CD4-positive, alpha-beta T cell treated with Interleukin-1 beta for 1 hour (primary cell): ENCODE data around the gene CELA3B.
"Not testable (repeated sequence)": the region's sequence is repeated elsewhere in the genome, so short reads cannot be mapped to it uniquely, and the experiment has no call there.

Source experiments
- DNase-seq, 2 donors: peaks; one replicate each; pipeline ENCODE4 v3.0.0-alpha.2; 2020 to 2022

The CELA3B gene, protein sequence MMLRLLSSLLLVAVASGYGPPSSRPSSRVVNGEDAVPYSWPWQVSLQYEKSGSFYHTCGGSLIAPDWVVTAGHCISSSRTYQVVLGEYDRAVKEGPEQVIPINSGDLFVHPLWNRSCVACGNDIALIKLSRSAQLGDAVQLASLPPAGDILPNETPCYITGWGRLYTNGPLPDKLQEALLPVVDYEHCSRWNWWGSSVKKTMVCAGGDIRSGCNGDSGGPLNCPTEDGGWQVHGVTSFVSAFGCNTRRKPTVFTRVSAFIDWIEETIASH

DNA sequence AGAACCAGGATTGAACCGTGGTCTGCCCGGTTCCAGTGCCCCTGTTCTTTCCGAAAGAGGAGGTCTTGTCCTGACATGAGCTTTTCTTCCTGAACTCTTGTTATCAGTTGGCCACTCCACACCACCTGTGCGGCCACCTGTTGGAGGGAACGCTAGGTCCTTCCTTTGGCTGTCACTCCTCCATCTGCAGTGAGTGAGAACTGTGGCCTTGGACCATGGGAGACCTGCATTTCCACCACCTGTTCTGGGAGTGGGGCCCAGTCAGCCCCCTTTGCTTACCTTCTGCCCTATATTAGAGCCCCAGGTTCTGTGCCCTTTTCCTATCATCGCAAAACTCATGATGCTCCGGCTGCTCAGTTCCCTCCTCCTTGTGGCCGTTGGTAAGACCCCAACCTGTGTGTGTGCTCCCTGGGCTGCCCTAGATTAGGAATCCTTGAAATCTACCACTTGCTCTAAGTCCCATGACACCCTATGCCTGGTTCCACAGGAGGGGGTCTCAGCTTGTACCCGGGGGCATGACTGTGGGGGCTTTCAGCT, at the start of gene CELA3B:
TSS of gene CELA3B (plus strand) at position 320 of the 537 bp plus-strand sequence. CDS start at position 338, 18 bp downstream.
- DNase-seq: not testable (repeated sequence)

DNA sequence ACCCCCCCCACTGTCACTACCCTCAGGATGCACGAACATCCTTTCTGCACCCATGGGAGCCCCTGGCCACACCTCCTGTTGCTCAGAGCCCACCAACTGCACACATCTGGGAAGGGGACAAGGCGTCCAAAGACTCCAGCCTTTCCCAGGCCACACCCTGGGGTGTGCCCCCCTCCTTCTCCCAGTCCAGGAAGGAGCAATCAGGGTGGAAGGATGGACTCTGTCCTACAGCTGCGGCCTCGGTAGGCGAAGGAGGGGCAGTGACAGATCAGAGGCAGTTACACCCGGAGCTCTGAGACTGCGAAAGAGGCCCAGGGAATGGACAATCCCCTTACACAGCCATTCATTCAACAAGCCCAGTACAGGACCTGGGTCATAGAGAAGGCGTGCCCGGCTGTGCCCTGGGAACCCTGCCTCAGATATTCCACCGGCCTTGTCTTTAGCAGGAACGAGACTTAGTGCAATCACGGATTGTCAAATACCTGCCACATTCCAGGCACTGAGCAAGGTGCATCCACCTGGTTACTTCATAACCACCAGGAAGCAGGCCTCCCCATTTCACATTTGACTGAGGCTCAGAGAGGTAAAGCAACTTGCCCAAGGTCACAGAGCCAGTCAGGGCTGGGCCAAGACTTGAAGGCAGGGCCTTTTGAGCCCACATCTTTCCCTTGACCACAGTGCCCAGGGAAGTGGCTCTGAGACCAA, 49.1 kb upstream of the CELA3B start:
- no peak for DNase-seq

DNA sequence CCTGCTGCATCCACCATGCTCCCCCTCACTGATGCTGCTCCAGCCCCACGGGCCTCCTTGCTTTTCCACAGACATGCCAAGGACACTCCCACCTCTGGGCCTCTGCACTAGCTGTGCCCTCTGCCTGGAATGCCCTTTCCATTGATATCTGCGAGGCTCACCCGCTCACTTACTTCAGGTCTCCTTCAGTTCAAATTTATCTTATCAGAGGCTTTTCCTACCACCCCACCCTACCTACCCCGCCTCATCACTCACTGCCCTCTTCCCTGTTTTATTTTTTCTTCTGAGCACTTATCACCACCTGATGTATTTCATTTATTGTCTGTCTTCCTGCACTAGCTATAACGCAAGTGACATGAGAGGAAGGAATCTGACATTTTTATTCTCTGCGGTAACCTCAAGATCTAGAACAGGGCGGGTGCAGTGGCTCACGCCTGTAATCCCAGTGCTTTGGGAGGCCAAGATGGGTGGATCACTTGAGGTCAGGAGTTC, 46.7 kb upstream of the CELA3B start:
- no peak for DNase-seq

DNA sequence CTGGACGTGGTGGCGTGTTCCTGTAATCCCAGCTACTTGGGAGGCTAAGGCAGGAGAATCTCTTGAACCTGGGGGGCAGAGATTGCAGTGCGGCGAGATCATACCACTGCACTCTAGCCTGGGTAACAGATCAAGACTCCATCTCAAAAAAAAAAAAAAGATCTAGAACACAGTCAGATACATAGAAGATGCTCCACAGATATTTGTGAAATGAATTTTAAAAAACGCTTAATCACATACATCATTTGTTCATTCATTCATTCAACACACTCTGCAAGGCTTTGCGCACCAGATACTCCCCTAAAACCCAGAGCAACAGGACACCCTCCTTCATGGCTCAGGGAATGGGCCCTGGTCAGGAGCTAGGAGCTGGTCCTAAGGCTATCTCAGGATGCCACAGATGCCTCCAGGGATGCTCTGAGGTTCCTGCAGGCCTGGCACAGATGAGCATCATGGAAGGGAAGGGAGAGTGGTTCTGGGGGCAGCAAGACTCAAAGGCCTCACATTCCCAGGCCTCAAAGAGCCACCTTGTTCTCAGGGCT, 46.1 kb upstream of the CELA3B start:
- no peak for DNase-seq

DNA sequence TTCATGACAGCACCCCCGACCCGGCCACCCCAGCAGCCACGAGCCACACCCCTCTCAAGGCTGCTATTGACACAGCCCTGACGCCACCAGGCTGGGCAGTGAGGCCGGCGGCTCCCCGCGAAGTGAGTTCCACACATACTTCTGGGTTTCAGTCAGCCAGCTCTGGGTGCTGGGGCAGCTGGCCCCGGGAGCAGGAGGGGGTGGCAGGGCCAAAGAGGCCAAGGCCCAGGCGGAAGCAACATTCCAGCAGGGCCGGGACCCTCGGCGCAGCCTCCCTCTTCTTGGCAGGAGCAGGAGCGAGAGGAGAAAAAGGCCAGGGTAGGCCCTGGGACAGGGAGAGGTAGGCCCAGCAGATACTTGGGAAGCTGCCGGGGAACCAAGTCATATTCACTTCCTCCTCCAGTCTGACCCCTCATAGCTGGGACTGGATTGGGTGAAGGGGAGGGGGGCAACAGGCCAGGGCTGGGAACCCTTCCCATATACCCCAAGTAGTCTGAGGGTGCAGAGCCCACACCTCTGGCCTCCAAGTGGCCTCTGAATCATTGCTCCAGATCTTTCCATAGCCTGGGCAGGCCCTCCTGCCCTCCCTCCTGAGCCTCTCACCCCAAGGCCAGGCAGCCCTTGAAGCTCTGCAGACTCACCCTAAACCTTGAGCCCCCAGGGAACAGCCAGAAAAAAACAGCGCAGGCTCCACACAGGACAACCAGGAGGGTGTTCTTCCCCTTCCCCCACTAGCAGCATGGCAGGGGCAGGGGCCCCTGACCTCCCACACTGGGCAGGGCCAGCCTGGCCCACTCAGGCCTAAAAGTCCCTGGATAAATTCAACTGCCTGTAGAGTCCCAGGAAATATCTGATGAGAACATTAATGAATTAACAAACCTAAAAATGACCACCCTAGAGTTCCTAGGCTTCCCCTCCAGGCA, 45.4 kb upstream of the CELA3B start:
- no peak for DNase-seq

DNA sequence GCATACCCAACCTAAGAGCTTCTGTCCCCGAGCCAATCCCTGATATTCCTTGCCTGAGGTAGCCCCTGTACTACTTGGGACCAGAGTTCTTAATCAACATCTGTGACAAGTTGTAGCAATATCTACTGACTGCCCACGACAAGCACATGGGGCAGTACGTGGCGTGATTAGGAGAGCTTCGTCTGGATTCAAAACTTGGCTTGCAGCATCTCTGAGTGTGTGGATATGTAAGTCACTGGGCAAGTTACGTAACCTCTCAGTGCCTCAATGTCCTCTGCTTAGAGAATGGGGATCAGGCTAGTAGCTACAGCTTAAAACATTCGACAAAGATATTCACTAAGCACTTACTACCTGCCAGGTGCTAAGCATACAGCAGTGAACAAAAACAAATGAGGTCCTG, 44.7 kb upstream of the CELA3B start:
- no peak for DNase-seq

DNA sequence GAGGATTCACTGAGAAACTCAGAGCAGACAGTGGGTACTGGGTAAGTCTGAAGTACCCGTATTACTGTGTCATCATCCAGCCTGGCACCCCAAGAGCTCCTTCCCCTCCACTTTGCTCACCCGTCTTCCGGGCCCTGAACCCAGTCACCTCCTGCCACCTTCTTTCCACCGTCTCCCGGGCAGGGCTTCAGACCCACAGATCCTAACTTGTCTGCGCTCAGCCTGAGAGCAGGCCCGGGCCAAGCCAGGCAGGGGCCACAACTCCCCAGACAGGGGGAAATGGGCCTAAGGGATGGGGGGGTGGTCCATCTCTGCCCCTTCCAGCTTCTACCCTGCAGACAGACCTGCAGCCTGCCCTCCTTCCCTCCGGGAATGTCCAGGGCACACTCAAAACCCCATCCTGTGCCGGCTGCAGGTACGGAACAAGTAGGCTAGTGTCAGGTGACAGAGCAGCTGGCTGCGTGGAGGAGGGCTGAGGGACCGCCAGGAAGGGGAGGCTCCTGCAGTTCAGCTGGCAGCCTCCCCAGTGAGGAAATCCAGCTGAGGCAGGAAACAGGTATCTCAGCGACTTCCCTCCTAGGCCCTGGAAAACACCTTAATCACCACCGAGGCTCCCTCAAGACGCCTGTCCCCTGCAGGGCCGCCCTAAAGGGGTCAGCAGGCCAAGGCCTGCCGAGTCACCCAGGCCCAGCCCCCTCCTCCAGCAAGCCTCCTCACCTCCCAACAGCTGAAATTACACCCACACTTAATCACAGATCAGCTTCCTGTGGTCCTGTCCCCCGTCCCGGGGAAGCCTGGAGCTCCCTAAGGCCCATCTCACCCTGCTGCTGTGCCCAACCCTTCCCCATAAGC, 43.2 kb upstream of the CELA3B start:
- no peak for DNase-seq

DNA sequence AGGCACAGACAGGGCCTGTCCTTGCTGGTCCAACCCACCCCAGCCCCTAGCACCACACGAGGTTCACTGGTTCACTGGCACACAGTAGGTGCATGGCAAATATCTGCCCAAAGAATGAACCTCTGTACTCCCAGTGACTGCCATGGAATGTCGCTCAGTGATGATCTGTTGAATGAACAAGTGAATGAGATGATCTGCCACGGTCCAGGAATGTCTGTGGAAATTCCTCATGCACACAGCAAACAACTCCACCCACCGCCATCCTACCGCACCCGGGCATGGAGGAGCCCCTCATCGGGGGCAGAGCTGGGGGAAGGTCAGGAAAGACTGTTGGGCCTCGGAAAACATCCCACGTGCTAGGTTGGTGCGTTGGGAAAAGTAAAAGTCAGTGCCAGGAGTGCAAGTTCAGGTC, 41.4 kb upstream of the CELA3B start:
- no peak for DNase-seq

DNA sequence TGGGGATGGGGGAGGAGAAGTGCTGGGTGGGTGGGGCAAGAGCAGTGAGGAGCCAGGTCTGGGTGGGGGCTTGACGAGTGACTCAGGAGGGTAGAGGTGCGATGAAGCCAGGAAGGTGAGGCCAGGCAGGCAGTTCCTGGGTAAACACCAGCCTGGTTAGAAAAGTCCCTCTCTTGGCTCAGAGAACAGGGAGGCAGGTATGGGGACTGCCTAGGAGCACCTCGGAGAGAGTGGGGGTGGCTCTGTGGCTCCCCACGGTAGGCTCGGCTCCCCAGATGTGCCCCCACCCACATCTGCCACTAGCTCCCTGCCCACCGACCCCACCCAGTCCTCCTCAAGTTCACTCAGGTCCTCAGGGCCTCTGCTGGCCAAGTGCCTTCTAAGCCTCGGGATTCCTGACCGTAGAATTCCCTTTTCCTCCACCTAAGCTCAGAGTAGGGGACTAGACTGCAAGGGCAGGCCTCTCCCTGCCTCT, 40.9 kb upstream of the CELA3B start:
- no peak for DNase-seq

DNA sequence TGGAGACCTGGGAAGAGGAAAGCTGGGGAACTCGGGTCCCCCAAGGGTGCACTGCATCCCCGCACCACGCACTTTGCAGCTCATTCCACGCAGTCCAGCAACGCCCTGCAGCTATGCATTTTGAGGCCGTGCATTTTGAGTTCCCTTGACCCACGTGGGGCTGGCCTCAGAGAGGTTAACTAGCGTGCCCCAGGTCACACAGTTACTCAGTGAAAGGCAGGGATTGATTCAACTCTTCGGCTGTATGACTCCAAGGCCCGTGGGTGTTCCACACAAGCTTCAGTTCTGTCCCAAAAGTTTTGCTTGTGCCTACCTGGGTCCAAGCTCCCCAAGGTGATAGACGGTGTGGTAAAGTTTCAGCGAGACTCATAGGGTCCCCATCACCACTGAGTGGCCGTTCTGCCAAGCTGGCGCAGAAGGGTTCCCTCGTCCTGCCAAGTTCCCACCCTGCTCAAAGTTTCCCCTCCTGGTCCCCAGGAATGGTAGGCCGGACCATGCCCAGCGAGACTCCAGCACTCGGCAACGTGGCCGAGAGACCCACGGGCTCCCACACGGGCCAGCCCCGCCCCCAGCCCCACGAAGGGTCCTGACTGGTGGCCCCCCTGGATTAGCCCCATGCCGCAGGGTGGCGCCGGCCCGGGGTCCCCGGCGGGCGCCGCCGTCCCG, 40.3 kb upstream of the CELA3B start:
- DNase-seq: no peak

DNA sequence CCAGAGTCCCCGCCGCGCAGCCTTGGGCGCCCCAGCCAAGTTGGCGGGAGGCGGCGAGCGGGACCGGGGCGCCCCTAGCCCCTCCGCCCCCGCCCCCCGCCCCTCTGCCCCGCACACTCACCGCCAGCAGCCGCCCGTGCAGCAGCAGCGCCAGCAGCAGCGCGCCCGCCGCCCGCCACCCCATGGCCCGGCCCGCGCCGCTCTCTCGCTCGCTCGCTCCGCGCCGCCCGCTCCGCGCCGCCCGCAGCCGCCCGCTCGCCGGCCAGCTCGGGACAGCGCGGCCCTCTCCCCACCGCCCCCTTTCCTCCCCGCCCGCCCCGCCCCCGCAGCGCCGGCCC, 39.8 kb upstream of the CELA3B start, which contains the start of gene HSPG2:
TSS of gene HSPG2 (minus strand) at position 277 of the 338 bp plus-strand sequence. CDS start at position 184, 93 bp downstream.
- DNase-seq: no peak

DNA sequence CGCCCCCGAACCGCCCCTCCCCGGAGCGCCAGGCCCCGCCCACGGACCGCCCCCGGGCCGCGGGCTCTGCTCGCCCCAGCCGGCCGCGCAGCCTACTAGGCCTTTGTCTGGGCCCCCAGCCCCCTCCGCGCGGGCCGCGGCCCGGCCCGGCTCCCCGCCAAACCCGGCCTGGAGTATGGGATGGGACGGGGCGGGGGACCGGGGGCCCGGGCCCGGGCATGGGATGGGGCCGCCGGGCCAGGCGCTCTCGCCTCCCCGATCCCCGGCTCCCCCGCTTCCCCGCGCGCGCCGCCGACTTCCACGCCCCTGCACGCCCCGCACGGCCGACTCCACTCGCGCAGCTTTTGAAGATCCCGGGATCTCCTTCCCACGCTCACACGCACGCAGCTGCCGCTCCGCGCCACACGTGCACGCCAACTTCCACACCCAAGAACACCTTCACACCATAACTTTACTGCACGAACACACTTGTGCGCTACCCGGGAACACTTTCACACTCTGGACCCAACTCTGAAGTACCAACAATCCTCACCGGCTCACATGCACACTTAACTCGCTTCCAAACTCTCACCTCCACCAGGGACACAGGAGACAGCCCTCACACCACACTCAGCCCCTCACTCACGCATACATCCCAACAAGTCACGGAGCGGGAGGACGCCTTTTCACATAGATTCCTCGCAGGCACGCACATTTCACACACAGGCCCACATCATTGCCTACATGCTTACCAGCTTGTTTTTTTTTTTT, 39.3 kb upstream of the CELA3B start:
- peak; percentile 64 to 77 for DNase-seq

DNA sequence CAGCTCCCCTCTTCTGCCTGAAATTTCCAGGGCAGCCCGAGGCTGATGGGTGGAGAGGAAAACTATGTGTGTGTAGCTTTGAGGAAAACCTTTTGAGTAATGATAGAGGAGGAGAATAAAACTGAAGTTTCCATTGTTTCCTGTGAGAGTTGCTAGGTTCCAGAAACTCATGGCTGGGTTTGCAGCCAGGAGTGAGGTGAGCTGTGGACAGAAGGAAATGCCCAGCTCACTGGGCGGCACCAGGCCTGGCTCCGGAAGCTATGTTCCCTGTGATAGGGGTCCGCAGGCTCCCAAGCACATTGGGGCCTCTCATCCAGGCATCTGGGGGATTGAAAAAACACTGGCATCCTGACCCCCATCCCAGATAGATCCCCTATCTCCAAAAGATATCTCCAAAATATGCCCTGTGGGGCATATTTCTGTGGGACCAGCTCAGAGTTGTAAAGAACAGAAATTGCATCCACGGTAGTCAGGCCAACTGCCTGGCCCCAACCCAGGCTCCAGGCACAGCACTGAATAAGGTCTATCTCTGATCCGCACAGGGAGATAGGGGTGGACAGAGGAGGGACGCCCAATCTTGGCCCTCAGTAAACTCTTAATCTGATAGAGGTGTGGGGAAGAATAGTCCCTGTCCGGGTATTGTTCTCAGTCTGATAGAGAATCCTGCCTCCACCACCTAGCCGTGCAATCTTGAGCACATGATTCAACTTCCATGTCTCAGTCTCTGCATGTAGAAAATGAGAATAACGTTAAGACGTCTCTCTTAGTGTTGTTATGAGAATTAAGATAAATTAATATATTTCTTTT, 37.9 kb upstream of the CELA3B start:
- DNase-seq: no peak

DNA sequence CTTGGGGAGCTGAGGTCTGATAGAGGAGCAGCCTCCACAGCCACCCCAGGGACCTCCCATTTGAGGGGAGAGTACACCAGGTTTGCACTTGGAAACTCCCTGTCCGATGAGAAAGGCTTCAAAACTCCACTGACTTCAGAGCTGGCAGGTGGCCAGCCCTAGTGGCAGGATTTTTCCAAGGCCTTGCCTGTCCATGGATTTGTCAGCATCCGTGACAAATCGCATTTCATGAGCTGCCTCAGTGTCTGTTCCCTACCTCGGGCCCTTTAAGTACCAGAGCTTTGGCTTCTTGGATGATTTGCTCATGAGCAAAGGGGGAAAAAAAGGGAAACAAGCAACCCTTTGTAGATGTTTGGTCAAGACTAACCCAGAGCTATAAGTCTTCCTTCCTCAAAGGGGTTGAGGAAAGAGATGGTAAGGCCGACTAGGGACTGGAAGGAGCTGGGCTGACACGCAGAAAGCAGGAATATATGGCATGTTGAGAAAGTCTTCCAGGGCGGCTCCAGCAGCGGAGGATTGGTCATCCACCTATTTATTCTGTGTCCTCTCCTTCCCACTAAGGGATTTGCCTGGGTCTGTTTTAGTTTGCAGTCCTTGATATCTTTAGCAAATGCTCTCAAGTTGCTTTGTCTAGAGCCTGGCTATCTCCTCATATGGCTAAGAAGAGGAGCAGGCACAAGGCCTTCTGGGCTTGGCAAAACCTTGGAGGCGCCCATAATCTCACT, 37.0 kb upstream of the CELA3B start:
- DNase-seq: peak in 1 of 2 donors; percentile 4

DNA sequence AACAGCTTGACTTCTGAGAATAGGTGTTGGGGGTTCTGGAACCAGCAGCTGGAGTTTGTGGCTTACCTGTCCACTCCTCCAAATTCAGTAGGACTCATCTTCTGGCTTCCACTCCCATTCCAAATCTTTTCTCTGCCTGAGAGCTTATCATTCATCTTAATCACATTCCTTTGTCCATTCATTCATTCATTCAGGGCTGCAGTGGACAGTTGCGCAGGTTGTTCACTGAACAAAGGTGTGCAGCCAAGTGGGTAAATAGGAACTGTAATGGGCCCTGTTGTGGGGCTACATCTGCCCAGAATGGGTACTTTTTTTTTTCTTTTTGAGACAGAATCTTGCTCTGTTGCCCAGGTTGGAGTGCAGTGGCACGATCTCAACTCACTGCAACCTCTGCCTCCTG, 36.3 kb upstream of the CELA3B start:
- DNase-seq: no peak

DNA sequence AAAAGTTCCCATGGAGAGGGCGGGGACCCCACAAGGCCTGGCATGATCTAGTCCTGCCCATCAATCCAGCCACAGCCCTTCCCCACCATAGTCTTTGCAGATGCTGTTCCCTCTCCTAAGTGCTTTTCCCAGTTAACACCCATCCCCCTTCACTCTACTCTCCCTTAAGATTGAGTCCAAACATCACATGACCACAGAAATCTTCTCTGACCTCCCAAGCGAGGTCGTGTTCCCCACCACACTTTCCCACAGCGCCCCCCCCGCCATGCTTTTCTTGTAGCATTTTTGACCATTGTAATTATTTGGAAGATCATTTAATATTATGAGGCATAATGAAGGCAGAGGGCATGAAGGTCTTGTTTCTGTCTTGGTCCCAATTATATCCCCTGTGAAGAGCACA, 35.5 kb upstream of the CELA3B start:
- DNase-seq: no peak

DNA sequence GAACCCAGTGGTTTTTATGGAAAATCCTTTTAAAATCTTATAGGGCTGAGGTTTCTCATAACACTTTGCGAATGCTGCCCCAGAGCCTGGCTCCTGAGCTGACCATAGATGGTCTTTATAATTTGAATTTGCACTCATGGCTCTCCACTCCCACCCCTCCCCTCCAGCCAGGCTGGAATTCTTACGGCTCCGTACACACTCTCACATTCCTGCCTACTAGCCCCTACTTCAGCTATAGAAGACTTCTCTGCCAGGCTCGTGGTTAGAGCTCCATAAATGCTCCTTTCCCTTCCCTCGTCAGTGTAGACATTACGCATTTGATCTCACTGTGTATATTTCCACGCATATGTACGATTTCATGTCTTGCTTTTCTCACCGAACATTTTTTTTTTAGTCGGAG, 34.4 kb upstream of the CELA3B start:
- no peak for DNase-seq

DNA sequence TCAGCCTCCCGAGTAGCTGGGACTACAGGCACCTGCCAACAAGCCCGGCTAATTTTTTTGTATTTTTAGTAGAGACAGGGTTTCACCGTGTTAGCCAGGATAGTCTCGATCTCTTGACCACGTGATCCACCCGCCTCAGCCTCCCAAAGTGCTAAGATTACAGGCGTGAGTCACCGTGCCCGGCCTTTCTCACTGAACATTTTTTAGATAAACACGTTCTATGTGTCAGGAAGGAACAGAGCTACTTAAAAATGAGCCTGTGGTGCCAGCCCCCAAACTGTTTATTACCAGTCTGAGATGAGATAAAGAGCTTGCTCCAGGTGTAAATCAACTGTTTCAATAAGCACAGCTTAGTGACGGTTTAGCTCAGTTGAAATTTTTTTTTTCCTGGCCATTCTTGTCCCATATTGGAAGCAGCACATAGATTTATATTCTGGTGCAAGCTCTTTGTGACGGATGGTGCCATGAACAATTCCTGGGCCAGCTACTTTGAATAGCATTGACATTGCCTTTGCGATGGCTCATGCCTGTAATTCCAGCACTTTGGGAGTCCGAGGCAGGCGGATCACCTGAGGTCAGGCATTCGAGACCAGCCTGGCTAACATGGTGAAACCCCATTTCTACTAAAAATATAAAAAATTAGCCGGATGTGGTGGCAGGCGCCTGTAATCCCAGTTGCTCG, 33.7 kb upstream of the CELA3B start:
- not testable (repeated sequence) for DNase-seq
